HepG2 (cell line): ENCODE data around the gene GJC1. TPM values are rescaled to one million over a fixed set of nuclear protein-coding genes. Genes with fewer than 3 reads are reported as not detected.

Experiments used
- ATAC-seq: fragments of 200-7000 bp; cut with Tn5 transposase; 3 replicates; pipeline ENCODE4 v1.9.1; 2020; ENCODE audit warnings: mild to moderate bottlenecking, moderate library complexity
- BruUV-seq: library from RNA; stranded (reverse); fragments of 400-500 nt; replicated peaks from 2 replicates; lab custom pipeline; 2021; lab: Mats Ljungman, UMichigan
- CTCF ChIA-PET: fragments of 300-600 bp; formaldehyde crosslinking; extraction: SDS; loops from one replicate; lab custom pipeline; 2021; ENCODE audit warnings: low total read pairs, inconsistent platforms, low intra/inter-chr PET ratio; lab: Yijun Ruan, JAX
- POLR2A ChIA-PET: fragments of 350-600 bp; sonication (Branson Sonifier 250); formaldehyde crosslinking; loops from one replicate; lab custom pipeline; 2020; ENCODE audit warnings: antibody characterized with exemption, inconsistent platforms; lab: Yijun Ruan, JAX
- DNase-seq: peaks from one replicate; pipeline ENCODE4 v3.0.0-alpha.2; 2015; ENCODE audit warnings: low spot score
- FAIRE-seq: peaks from 3 replicates; lab custom pipeline; 2011; peaks lifted over from hg19 to GRCh38; lab: Jason Lieb, UNC
- H2AFZ ChIP-seq: one replicate; pipeline ENCODE4 v1.6.1; 2011; ENCODE audit warnings: low read length, inconsistent platforms
- H3K27ac ChIP-seq: fragments of 300-600 bp; 3 replicates; pipeline ENCODE4 v1.8.0; 2011; ENCODE audit warnings: mixed run types, mild to moderate bottlenecking, mixed read lengths, low read length, inconsistent platforms; ENCODE audit not compliant: insufficient read depth; ENCODE audit errors: extremely low read length
- H3K27me3 ChIP-seq, 2 experiments: fragments of 200-600 bp in 1 of 2; 2 replicates in 1 of 2; 3 replicates in 1 of 2; pipeline versions ENCODE4 v1.6.0 to v1.8.0; 2011; ENCODE audit warnings: low read length in 2 of 2, mild to moderate bottlenecking in 2 of 2, moderate library complexity in 2 of 2, inconsistent platforms in 1 of 2; ENCODE audit not compliant: insufficient read depth in 2 of 2, control insufficient read depth in 1 of 2
- H3K36me3 ChIP-seq, 2 experiments: fragments of 200-600 bp in 1 of 2; replicated peaks in 1 of 2; 2 replicates in 1 of 2; 3 replicates in 1 of 2; pipeline versions ENCODE4 v1.5.1 to v1.8.0; 2011; ENCODE audit warnings: low read length in 2 of 2, inconsistent platforms in 1 of 2; ENCODE audit not compliant: insufficient read depth in 2 of 2, control insufficient read depth in 1 of 2
- H3K4me1 ChIP-seq: 2 replicates; pipeline ENCODE4 v1.5.1; 2012; ENCODE audit warnings: low read length, inconsistent platforms; ENCODE audit not compliant: insufficient read depth
- H3K4me2 ChIP-seq: 2 replicates; pipeline ENCODE4 v1.6.0; 2011; ENCODE audit warnings: low read depth, low read length, inconsistent platforms
- H3K4me3 ChIP-seq, 3 experiments: fragments of 200-600 bp in 1 of 3; sonication (generic), shearing (Covaris generic) in 1 of 3; replicated peaks in 1 of 3; 2 replicates each; pipeline ENCODE4 v1.5.1; 2011 to 2016; ENCODE audit warnings: low read length in 3 of 3, inconsistent platforms in 2 of 3, low read depth in 2 of 3, mild to moderate bottlenecking in 2 of 3, control low read depth in 1 of 3, mixed read lengths in 1 of 3; ENCODE audit not compliant: insufficient read depth in 1 of 3
- H3K79me2 ChIP-seq: one replicate; pipeline ENCODE4 v1.6.1; 2011; ENCODE audit warnings: low read length, inconsistent platforms; ENCODE audit not compliant: insufficient read depth
- H3K9ac ChIP-seq: 2 replicates; pipeline ENCODE4 v1.6.0; 2011; ENCODE audit warnings: mild to moderate bottlenecking, low read depth, low read length, inconsistent platforms; ENCODE audit not compliant: insufficient read depth
- H3K9me3 ChIP-seq: 2 replicates; pipeline ENCODE4 v1.5.1; 2012; ENCODE audit warnings: mild to moderate bottlenecking, low read length
- H4K20me1 ChIP-seq: 2 replicates; pipeline ENCODE4 v1.6.0; 2011; ENCODE audit warnings: inconsistent platforms, mild to moderate bottlenecking, low read length, moderate library complexity; ENCODE audit not compliant: insufficient read depth
- AHR ChIP-seq: IDR thresholded peaks from 2 replicates; pipeline ENCODE4 v1.6.1; 2018; ENCODE audit warnings: missing genetic modification reagents, missing compliant biosample characterization
- ATF4 ChIP-seq, 2 experiments: fragments of 450-650 bp in 1 of 2; sonication (generic) in 1 of 2; formaldehyde crosslinking; IDR thresholded peaks; 2 replicates each; pipeline versions ENCODE4 v1.5.0 to v1.8.0; 2020 to 2022; ENCODE audit warnings: mild to moderate bottlenecking in 1 of 2, missing genetic modification reagents in 1 of 2
- HNF4G ChIP-seq, 2 experiments: sonication (generic) in 1 of 2; formaldehyde crosslinking in 1 of 2; IDR thresholded peaks; 2 replicates each; pipeline versions ENCODE4 v1.4.0 to v1.6.1; 2011 to 2020; ENCODE audit warnings: borderline replicate concordance in 2 of 2, low read depth in 2 of 2, mild to moderate bottlenecking in 2 of 2, low read length in 1 of 2, missing genetic modification reagents in 1 of 2, moderate library complexity in 1 of 2
- MYC ChIP-seq: sonication (generic); formaldehyde crosslinking; IDR thresholded peaks from 2 replicates; pipeline ENCODE4 v1.9.0; 2021; ENCODE audit warnings: missing genetic modification reagents, borderline replicate concordance
- NCOA2 ChIP-seq: sonication (generic); formaldehyde crosslinking; IDR thresholded peaks from 2 replicates; pipeline ENCODE4 v1.8.0; 2022; ENCODE audit warnings: inconsistent platforms
- RFX1 ChIP-seq: fragments of 450-650 bp; IDR thresholded peaks from 2 replicates; pipeline ENCODE4 v1.6.1; 2017
- SALL2 ChIP-seq: sonication (generic); formaldehyde crosslinking; IDR thresholded peaks from 2 replicates; pipeline ENCODE4 v1.8.1; 2023; ENCODE audit warnings: mild to moderate bottlenecking, missing genetic modification reagents, inconsistent platforms
- SMARCC2 ChIP-seq: fragments of 450-650 bp; IDR thresholded peaks from 2 replicates; pipeline ENCODE4 v1.6.1; 2017; ENCODE audit warnings: antibody characterized with exemption, mild to moderate bottlenecking
- ZNF441 ChIP-seq: sonication (generic); formaldehyde crosslinking; IDR thresholded peaks from 2 replicates; pipeline ENCODE4 v1.7.0; 2021; ENCODE audit warnings: missing genetic modification reagents, borderline replicate concordance
- ZNF605 ChIP-seq: sonication (generic); formaldehyde crosslinking; IDR thresholded peaks from 2 replicates; pipeline ENCODE4 v1.8.0; 2022; ENCODE audit warnings: mild to moderate bottlenecking, missing genetic modification reagents
- ZNF792 ChIP-seq: IDR thresholded peaks from 2 replicates; pipeline ENCODE4 v1.6.1; 2016
- WGBS: methylation state at CpG from one replicate; pipeline ENCODE4 v1.1.6; 2017; ENCODE audit warnings: low lambda C conversion rate; 5-methylcytosine and 5-hydroxymethylcytosine counted together
- in situ Hi-C: cut with HindIII; loops from 2 replicates; pipeline ENCODE4 v1.10.0; 2017; ENCODE audit warnings: low pct_unique_long_range_greater_than_20kb; ENCODE audit not compliant: extremely low pct_ligation_motif_present
- intact Hi-C: fragments of 100-400 bp; cut with micrococcal nuclease; formaldehyde crosslinking; loops from one replicate; pipeline ENCODE4 v1.10.0; 2022; ENCODE audit not compliant: unreplicated experiment
- polyA plus RNA-seq, 8 experiments: library from polyadenylated mRNA; depleted of rRNA in 3 of 8; stranded (reverse) in 7 of 8; unstranded in 1 of 8; fragments of >200 nt; fragmentation: Illumina TruSeq in 4 of 8; extraction: Trizol in 4 of 8; gene quantifications; 2 replicates each; pipeline versions ENCODE4 v1.2.1 to v1.2.3, GENCODE V29; 2011 to 2016; ENCODE audit warnings: low read depth in 4 of 8, missing spikeins in 1 of 8, mixed read lengths in 1 of 8; ENCODE audit not compliant: insufficient read depth in 1 of 8
- total RNA-seq, 5 experiments: library from RNA; depleted of rRNA; stranded (reverse); fragments of >200 nt; fragmentation: Illumina TruSeq; extraction: Trizol; gene quantifications; 2 replicates each; pipeline ENCODE4 v1.2.3, GENCODE V29; 2016; ENCODE audit warnings: low read depth in 1 of 5

The GJC1 gene
- total and polyA plus RNA-seq, 2 of the 13 experiments (the other 11 are each of a cell fraction or from before 2014, with no cell fraction given) = 1.7 TPM

- TF ChIP-seq HNF4G (IDR thresholded peaks at IDR 0.05; ENCODE audit: borderline replicate concordance, low read depth, low read length) = no peak
- peak; percentile 14; the same call in 1 of the 2 replicates for TF ChIP-seq HNF4G (CRISPR knock-in tag; IDR thresholded peaks at IDR 0.05; ENCODE audit: borderline replicate concordance, low read depth)
- TF ChIP-seq MYC (CRISPR knock-in tag) = peak; percentile 39
- 0 out of 2 replicates have a peak, but pooled peaks have one; percentile 31 for TF ChIP-seq ZNF605 (CRISPR knock-in tag)
- TF ChIP-seq NCOA2 (CRISPR knock-in tag) = 0 out of 2 replicates have a peak, but pooled peaks have one; percentile 26
- peak in 1 of 2 experiments; percentile 31; a peak in 2 of 4 replicates for TF ChIP-seq ATF4 (CRISPR knock-in tag; IDR thresholded peaks at IDR 0.05)
- TF ChIP-seq AHR (CRISPR knock-in tag) = 0 out of 2 replicates have a peak, but pooled peaks have one; percentile 62
- TF ChIP-seq SMARCC2 = no peak
- peak; percentile 16 for TF ChIP-seq SALL2 (CRISPR knock-in tag)
- TF ChIP-seq ZNF792 (CRISPR knock-in tag) = peak; percentile 47; the same call in 1 of the 2 replicates
Observed at GRCh38 chr17:44774271-44775135, 55.6 kb downstream of the GJC1 start (continued).

GRCh38 chr17:44773140-44773539 is 56.9 kb downstream of the GJC1 start:
- no peaks in the 10 kb centered on the region for H3K9me3 ChIP-seq
- ATAC-seq (no peak), DNase-seq (no peak), FAIRE-seq (no peak)
- in situ Hi-C loops = no loop called here
- no TSS peak for BruUV-seq
- intact Hi-C loops = no loop called here
- no peak overlapping the region for H2AFZ ChIP-seq
- H4K20me1 ChIP-seq = no peaks in the 10 kb centered on the region
- H3K9ac ChIP-seq = no peak overlapping the region
- no peaks in the 10 kb centered on the region for H3K79me2 ChIP-seq
- peaks cover 49% of the 10 kb centered on the region for H3K4me1 ChIP-seq
- CTCF ChIA-PET = interaction anchor here (3.1 kb wide), 1 partner anchor 91 kb away, joined by 66 read pairs; no protein-coding TSS in a partner anchor
- no peaks in the 10 kb centered on the region for H3K36me3 ChIP-seq
- H3K4me2 ChIP-seq = no peak overlapping the region
- H3K27ac ChIP-seq = no peak overlapping the region
- POLR2A ChIA-PET = interaction anchor here (0.6 kb wide), 1 partner anchor 89 kb away, joined by 4 read pairs; no protein-coding TSS in a partner anchor
- peak; percentile 34; the same call in 1 of the 2 replicates for TF ChIP-seq RFX1
- TF ChIP-seq ZNF441 (CRISPR knock-in tag) = no peak
- WGBS = 21% methylated on average over 6 of the region's 6 CpGs
- peaks cover 10 to 52% of the 10 kb centered on the region in 2 experiments; a peak in 4 of 5 replicates for H3K27me3 ChIP-seq
- no peak overlapping the region for H3K4me3 ChIP-seq
